A549 (cell line): ENCODE measurements around the gene BAK1. TPM values are rescaled to one million over a fixed set of nuclear protein-coding genes. Genes with fewer than 3 reads are reported as not detected.

Source experiments
- ATAC-seq, 2 experiments: fragments of 200-7000 bp in 1 of 2; fragments of >200 bp in 1 of 2; cut with Nextera tagmentation in 1 of 2; cut with Tn5 transposase in 1 of 2; 3 replicates each; pipeline versions ENCODE4 v1.8.0 to v1.9.1; 2018 to 2020; ENCODE audit warnings: mild to moderate bottlenecking in 1 of 2, moderate library complexity in 1 of 2
- CTCF ChIA-PET: fragments of 300-600 bp; sonication (Branson Sonifier 250); formaldehyde crosslinking; extraction: SDS; loops from one replicate; lab custom pipeline; 2021; ENCODE audit warnings: antibody characterized with exemption, inconsistent platforms; lab: Yijun Ruan, JAX
- POLR2A ChIA-PET: fragments of 350-600 bp; formaldehyde crosslinking; extraction: SDS; loops from one replicate; lab custom pipeline; 2021; ENCODE audit warnings: antibody characterized with exemption, inconsistent platforms; lab: Yijun Ruan, JAX
- DNase-seq, 2 experiments: peaks; one replicate each; pipeline versions ENCODE4 v3.0.0 to v3.0.0-alpha.2; 2011 to 2016; ENCODE audit warnings: low read depth in 1 of 2, low spot score in 1 of 2
- FAIRE-seq: peaks from 2 replicates; lab custom pipeline; 2011; peaks lifted over from hg19 to GRCh38; lab: Jason Lieb, UNC
- H3K27ac ChIP-seq, 2 experiments: fragments of >200 bp; sonication (Bioruptor Twin); formaldehyde crosslinking; 3 replicates each; pipeline ENCODE4 v1.5.1; 2016 to 2017
- H3K4me1 ChIP-seq: fragments of >200 bp; sonication (Bioruptor Twin); formaldehyde crosslinking; 3 replicates; pipeline ENCODE4 v1.6.1; 2016
- H3K4me2 ChIP-seq: fragments of >200 bp; sonication (Bioruptor Twin); formaldehyde crosslinking; 3 replicates; pipeline ENCODE4 v1.6.1; 2016
- H3K4me3 ChIP-seq: fragments of >200 bp; sonication (Bioruptor Twin); formaldehyde crosslinking; 3 replicates; pipeline ENCODE4 v1.5.1; 2016
- H3K9me3 ChIP-seq: fragments of >200 bp; sonication (Bioruptor Twin); formaldehyde crosslinking; 3 replicates; pipeline ENCODE4 v1.6.1; 2016
- CBX8 ChIP-seq: fragments of 200-600 bp; sonication (generic); IDR thresholded peaks from 2 replicates; pipeline ENCODE4 v1.6.1; 2016
- CEBPB ChIP-seq, 2 experiments: fragments of >200 bp in 1 of 2; sonication (Bioruptor Twin) in 1 of 2; formaldehyde crosslinking in 1 of 2; IDR thresholded peaks; 2 replicates each; pipeline ENCODE4 v1.6.1; 2012 to 2016
- CHD4 ChIP-seq: fragments of 200-600 bp; sonication (generic); IDR thresholded peaks from 2 replicates; pipeline ENCODE4 v1.6.1; 2016; ENCODE audit warnings: antibody characterized with exemption, mild to moderate bottlenecking, borderline replicate concordance
- ESRRA ChIP-seq: fragments of 150-350 bp; IDR thresholded peaks from 2 replicates; pipeline ENCODE4 v1.6.1; 2014; ENCODE audit warnings: mild to moderate bottlenecking, low read length, borderline replicate concordance
- FOSB ChIP-seq: fragments of 250-450 bp; sonication (Bioruptor Pico); IDR thresholded peaks from 2 replicates; pipeline ENCODE4 v1.5.0; 2020; ENCODE audit warnings: mild to moderate bottlenecking, moderate library complexity
- HMGXB4 ChIP-seq: fragments of 250-450 bp; sonication (Bioruptor Pico); IDR thresholded peaks from 2 replicates; pipeline ENCODE4 v1.5.0; 2021; ENCODE audit warnings: mild to moderate bottlenecking, moderate library complexity, borderline replicate concordance
- HOXA7 ChIP-seq: fragments of 250-450 bp; sonication (Bioruptor Pico); IDR thresholded peaks from 2 replicates; pipeline ENCODE4 v1.5.0; 2020; ENCODE audit warnings: mild to moderate bottlenecking, moderate library complexity
- HOXB13 ChIP-seq: fragments of 250-450 bp; sonication (Bioruptor Pico); IDR thresholded peaks from 2 replicates; pipeline ENCODE4 v1.5.0; 2020; ENCODE audit warnings: low read depth, mild to moderate bottlenecking, moderate library complexity
- HOXB5 ChIP-seq: fragments of 250-450 bp; sonication (Bioruptor Pico); IDR thresholded peaks from 2 replicates; pipeline ENCODE4 v1.5.0; 2020; ENCODE audit warnings: mild to moderate bottlenecking, moderate library complexity
- JUNB ChIP-seq: fragments of >200 bp; sonication (Bioruptor Twin); formaldehyde crosslinking; IDR thresholded peaks from 2 replicates; pipeline ENCODE4 v1.6.1; 2016
- KDM1A ChIP-seq: fragments of 200-600 bp; sonication (generic); IDR thresholded peaks from 2 replicates; pipeline ENCODE4 v1.6.1; 2016; ENCODE audit warnings: low read depth, mild to moderate bottlenecking
- MAFK ChIP-seq: fragments of 450-650 bp; IDR thresholded peaks from 2 replicates; pipeline ENCODE4 v1.6.1; 2014; ENCODE audit not compliant: partially characterized antibody
- MYC ChIP-seq: IDR thresholded peaks from 2 replicates; pipeline ENCODE4 v1.6.1; 2012; ENCODE audit warnings: mild to moderate bottlenecking, inconsistent platforms, low read length, improper control_type of control experiment, borderline replicate concordance
- PHF8 ChIP-seq: fragments of 200-600 bp; sonication (generic); IDR thresholded peaks from 2 replicates; pipeline ENCODE4 v1.6.1; 2016; ENCODE audit warnings: low read depth, mild to moderate bottlenecking, antibody characterized with exemption, moderate library complexity, borderline replicate concordance
- POLR2A ChIP-seq: IDR thresholded peaks from 2 replicates; pipeline ENCODE4 v1.6.1; 2012; ENCODE audit warnings: mild to moderate bottlenecking, low read length
- RFX5 ChIP-seq: fragments of 450-650 bp; IDR thresholded peaks from 2 replicates; pipeline ENCODE4 v1.7.1; 2014; ENCODE audit warnings: antibody characterized with exemption, mild to moderate bottlenecking, moderate library complexity
- RNF2 ChIP-seq: fragments of 200-600 bp; sonication (generic); IDR thresholded peaks from 2 replicates; pipeline ENCODE4 v1.6.1; 2016; ENCODE audit warnings: low read depth, mild to moderate bottlenecking, antibody characterized with exemption, moderate library complexity, borderline replicate concordance
- SREBF2 ChIP-seq: fragments of 450-650 bp; IDR thresholded peaks from 2 replicates; pipeline ENCODE4 v1.6.1; 2014; ENCODE audit warnings: mild to moderate bottlenecking, moderate library complexity
- TP53 ChIP-seq: fragments of 250-450 bp; sonication (Bioruptor Pico); IDR thresholded peaks from 2 replicates; pipeline ENCODE4 v1.5.0; 2021; ENCODE audit warnings: mild to moderate bottlenecking, moderate library complexity
- ZNF302 ChIP-seq: fragments of 250-450 bp; sonication (Bioruptor Pico); IDR thresholded peaks from 2 replicates; pipeline ENCODE4 v1.9.0; 2021; ENCODE audit warnings: inconsistent platforms, mild to moderate bottlenecking, moderate library complexity
- ZSCAN20 ChIP-seq: fragments of 250-450 bp; sonication (Bioruptor Pico); IDR thresholded peaks from 2 replicates; pipeline ENCODE4 v1.8.0; 2022; ENCODE audit warnings: mild to moderate bottlenecking, moderate library complexity
- WGBS: methylation state at CpG from one replicate; pipeline ENCODE4 v1.1.6; 2017; ENCODE audit errors: missing lambda C conversion rate; 5-methylcytosine and 5-hydroxymethylcytosine counted together
- polyA plus RNA-seq, 4 experiments: library from polyadenylated mRNA; depleted of rRNA in 3 of 4; stranded (reverse); fragments of >200 nt; fragmentation: RNase III in 1 of 4; extraction: RNeasy Plus Mini Kit Qiagen cat#74134 plus additional on column Dnase treatment in 1 of 4; gene quantifications; 2 replicates in 3 of 4; 3 replicates in 1 of 4; pipeline ENCODE4 v1.2.3, GENCODE V29; 2011 to 2017
- TF ChIP-seq, protein P1 (sequence below): fragments of 200-600 bp; sonication (generic); IDR thresholded peaks from 2 replicates; pipeline ENCODE4 v1.6.1; 2016; ENCODE audit warnings: antibody characterized with exemption, mild to moderate bottlenecking, moderate library complexity
- TF ChIP-seq, protein P2 (sequence below): fragments of >200 bp; sonication (Bioruptor Twin); formaldehyde crosslinking; IDR thresholded peaks from 3 replicates; pipeline ENCODE4 v1.6.1; 2016

The BAK1 gene
- polyA plus RNA-seq, 2 of the 4 experiments (the other 2 are of a cell fraction), result 11.9 to 19.0 TPM

- ChIA-PET POLR2A (no interaction called here), CTCF (interaction anchor here (0.9 to 1.0 kb wide), 2 partner anchors 12 to 57 kb away, joined by 3 to 6 read pairs; no protein-coding TSS in a partner anchor)
- H3K4me1 ChIP-seq, result peaks cover 56% of the 10 kb centered on the region
- H3K9me3 ChIP-seq, result no peaks in the 10 kb centered on the region
- TF ChIP-seq CHD4 (no peak), MYC (no peak), HOXA7 (no peak), MAFK (no peak), KDM1A (no peak), PHF8 (no peak), FOSB (CRISPR knock-in tag) (no peak)
- H3K27ac ChIP-seq, result peak overlapping the region; percentile 42 to 65; a peak in 4 of 6 replicates
- 0 out of 6 replicates have a peak, but pooled peaks of 1 of the 2 experiments have one; percentile 5 for ATAC-seq
- no peak for DNase-seq
- FAIRE-seq, result no peak
- H3K4me2 ChIP-seq, result peak overlapping the region; percentile 36
- H3K4me3 ChIP-seq, result no peak overlapping the region
- WGBS, result 74% methylated on average over 7 of the region's 8 CpGs
Observed at GRCh38 chr6:33613146-33613794, 33.2 kb upstream of the BAK1 start.

- 92% methylated on average over 12 of the region's 22 CpGs for WGBS
- peak overlapping the region in 1 of 2 experiments; percentile 88; a peak in 3 of 6 replicates for H3K27ac ChIP-seq
- H3K4me2 ChIP-seq, result no peak overlapping the region
- CTCF ChIA-PET, result interaction anchor here (0.6 to 2.2 kb wide), 7 partner anchors 21 to 91 kb away, joined by 3 to 13 read pairs (median 3); no protein-coding TSS in a partner anchor
- FAIRE-seq (no peak), DNase-seq (no peak), ATAC-seq (peak in 1 of 2 experiments; percentile 13; a peak in 1 of 6 replicates)
- no peak overlapping the region for H3K4me3 ChIP-seq
- POLR2A ChIA-PET, result no interaction called here
- no peaks in the 10 kb centered on the region for H3K9me3 ChIP-seq
- H3K4me1 ChIP-seq, result peaks cover 72% of the 10 kb centered on the region
- no peak for TF ChIP-seq CBX8
- TF ChIP-seq KDM1A, result no peak
- no peak for TF ChIP-seq CHD4
- TF ChIP-seq HMGXB4, result no peak
- TF ChIP-seq ESRRA, result no peak
- no peak for TF ChIP-seq CEBPB (IDR thresholded peaks at IDR 0.05)
- no peak for TF ChIP-seq SREBF2
- TF ChIP-seq HOXB13, result no peak
- no peak for TF ChIP-seq MAFK
- no peak for TF ChIP-seq ZSCAN20 (CRISPR knock-in tag)
- TF ChIP-seq, protein P1, sequence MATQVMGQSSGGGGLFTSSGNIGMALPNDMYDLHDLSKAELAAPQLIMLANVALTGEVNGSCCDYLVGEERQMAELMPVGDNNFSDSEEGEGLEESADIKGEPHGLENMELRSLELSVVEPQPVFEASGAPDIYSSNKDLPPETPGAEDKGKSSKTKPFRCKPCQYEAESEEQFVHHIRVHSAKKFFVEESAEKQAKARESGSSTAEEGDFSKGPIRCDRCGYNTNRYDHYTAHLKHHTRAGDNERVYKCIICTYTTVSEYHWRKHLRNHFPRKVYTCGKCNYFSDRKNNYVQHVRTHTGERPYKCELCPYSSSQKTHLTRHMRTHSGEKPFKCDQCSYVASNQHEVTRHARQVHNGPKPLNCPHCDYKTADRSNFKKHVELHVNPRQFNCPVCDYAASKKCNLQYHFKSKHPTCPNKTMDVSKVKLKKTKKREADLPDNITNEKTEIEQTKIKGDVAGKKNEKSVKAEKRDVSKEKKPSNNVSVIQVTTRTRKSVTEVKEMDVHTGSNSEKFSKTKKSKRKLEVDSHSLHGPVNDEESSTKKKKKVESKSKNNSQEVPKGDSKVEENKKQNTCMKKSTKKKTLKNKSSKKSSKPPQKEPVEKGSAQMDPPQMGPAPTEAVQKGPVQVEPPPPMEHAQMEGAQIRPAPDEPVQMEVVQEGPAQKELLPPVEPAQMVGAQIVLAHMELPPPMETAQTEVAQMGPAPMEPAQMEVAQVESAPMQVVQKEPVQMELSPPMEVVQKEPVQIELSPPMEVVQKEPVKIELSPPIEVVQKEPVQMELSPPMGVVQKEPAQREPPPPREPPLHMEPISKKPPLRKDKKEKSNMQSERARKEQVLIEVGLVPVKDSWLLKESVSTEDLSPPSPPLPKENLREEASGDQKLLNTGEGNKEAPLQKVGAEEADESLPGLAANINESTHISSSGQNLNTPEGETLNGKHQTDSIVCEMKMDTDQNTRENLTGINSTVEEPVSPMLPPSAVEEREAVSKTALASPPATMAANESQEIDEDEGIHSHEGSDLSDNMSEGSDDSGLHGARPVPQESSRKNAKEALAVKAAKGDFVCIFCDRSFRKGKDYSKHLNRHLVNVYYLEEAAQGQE, result no peak
- TF ChIP-seq, protein P2, sequence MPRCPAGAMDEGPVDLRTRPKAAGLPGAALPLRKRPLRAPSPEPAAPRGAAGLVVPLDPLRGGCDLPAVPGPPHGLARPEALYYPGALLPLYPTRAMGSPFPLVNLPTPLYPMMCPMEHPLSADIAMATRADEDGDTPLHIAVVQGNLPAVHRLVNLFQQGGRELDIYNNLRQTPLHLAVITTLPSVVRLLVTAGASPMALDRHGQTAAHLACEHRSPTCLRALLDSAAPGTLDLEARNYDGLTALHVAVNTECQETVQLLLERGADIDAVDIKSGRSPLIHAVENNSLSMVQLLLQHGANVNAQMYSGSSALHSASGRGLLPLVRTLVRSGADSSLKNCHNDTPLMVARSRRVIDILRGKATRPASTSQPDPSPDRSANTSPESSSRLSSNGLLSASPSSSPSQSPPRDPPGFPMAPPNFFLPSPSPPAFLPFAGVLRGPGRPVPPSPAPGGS, result no peak
- TF ChIP-seq TP53 (CRISPR knock-in tag), result no peak
- no peak for TF ChIP-seq RFX5
- TF ChIP-seq ZNF302 (CRISPR knock-in tag), result no peak
- no peak for TF ChIP-seq RNF2
- TF ChIP-seq JUNB, result no peak
- TF ChIP-seq POLR2A, result no peak
- TF ChIP-seq HOXB5 (CRISPR knock-in tag), result no peak
Observed at GRCh38 chr6:33610779-33611732, 31.0 kb upstream of the BAK1 start.
